ENCODE results near the gene PCNX1. TPM values are rescaled to one million over a fixed set of nuclear protein-coding genes. Genes with fewer than 3 reads are reported as not detected.

The PCNX1 gene
- total RNA-seq, 1 donor from 2014 or later, result 56.4 TPM

DNA sequence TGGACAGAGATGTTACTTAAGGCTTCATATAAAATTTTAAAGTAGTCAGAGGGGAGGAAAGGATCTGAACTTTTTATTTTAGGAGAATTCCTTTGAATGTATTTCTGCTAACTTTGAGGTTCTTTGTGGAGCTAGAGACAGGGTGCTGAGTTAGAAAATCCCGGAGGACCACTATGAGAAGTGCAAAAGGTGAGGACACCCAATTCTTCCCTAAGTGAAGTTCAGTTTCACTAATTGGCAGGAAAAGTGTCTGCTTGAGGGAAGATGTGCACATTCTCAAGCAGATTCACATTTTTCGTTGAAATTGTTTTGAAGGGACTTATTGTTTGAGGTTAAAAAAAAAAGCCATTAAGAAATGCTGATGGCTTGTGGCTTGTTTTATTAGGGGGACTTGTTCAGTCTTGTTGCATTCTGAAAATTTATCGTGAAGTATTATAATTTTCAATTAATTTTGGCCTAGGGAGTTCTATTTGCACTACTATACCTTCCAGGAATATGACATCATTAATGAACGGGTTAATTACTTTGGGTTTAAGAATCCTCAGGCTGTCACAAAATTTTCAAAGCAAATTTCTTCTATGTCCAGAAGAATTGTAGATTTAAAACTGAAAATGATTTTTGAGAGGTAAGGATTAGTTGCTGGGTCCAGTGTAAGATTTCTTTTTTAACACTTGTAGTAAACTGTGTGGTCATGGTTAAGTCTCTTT, 1.8 kb downstream of the PCNX1 start:
- Mint-ChIP-seq H3K4me1 (ENCODE audit: low read depth) (peaks cover 40% of the 10 kb centered on the region), H3K36me3 (ENCODE audit: insufficient read depth) (no peaks in the 10 kb centered on the region), H3K4me3 (ENCODE audit: low read depth) (peak overlapping the region; percentile 95), H3K9me3 (ENCODE audit: low read depth) (no peaks in the 10 kb centered on the region), H3K27me3 (peaks cover under 1% of the 10 kb centered on the region), H3K27ac (peak overlapping the region; percentile 94)
- TF ChIP-seq, protein P1, sequence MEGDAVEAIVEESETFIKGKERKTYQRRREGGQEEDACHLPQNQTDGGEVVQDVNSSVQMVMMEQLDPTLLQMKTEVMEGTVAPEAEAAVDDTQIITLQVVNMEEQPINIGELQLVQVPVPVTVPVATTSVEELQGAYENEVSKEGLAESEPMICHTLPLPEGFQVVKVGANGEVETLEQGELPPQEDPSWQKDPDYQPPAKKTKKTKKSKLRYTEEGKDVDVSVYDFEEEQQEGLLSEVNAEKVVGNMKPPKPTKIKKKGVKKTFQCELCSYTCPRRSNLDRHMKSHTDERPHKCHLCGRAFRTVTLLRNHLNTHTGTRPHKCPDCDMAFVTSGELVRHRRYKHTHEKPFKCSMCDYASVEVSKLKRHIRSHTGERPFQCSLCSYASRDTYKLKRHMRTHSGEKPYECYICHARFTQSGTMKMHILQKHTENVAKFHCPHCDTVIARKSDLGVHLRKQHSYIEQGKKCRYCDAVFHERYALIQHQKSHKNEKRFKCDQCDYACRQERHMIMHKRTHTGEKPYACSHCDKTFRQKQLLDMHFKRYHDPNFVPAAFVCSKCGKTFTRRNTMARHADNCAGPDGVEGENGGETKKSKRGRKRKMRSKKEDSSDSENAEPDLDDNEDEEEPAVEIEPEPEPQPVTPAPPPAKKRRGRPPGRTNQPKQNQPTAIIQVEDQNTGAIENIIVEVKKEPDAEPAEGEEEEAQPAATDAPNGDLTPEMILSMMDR (IDR thresholded peaks at IDR 0.05; ENCODE audit: unreplicated experiment), result no peak
- no peak for DNase-seq (ENCODE audit: low spot score, unreplicated experiment)

DNA sequence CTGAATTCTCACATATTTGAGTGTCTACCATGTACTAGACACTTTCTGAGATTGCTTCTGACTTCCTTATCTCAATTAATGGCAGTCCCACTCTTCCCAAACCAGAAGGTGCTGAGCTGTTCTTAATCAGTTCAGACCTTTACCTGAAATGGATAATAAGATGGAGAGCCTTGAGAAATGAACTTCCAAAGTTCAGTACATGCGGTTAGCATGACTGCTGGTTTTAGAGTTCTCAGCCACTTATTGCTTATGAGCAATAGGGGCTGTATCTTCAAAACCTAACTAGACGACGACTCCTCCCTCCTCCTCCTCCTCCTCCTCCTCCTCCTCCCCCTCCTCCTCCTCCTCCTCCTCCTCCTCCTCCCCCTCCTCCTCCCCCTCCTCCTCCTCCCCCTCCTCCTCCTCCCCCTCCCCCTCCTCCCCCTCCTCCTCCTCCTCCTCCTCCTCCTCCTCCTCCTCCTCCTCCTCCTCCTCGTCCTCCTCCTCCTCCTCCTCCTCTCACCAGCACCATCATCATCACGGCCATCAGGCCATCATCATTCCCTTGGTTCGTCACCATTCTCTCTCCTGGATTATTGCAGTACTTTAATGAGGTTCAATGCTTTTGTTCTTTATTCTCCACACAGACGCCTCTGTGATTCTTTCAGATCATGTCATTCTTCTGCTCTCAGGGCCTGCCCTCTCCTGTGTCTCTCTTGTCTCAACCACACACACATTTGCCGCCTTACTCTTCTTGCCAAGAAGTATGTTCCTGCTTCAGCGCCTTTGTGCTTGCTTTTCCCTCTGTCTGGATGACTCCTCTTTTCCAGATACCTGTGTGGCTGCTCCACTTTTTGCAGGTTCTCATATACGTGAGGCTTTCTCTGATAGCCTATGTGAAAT, 2.7 kb downstream of the PCNX1 start:
- TF ChIP-seq, protein P1 (IDR thresholded peaks at IDR 0.05; ENCODE audit: unreplicated experiment), result no peak
- Mint-ChIP-seq H3K27me3 (no peaks in the 10 kb centered on the region), H3K9me3 (ENCODE audit: low read depth) (no peaks in the 10 kb centered on the region), H3K4me3 (ENCODE audit: low read depth) (peak overlapping the region; percentile 95), H3K36me3 (ENCODE audit: insufficient read depth) (no peaks in the 10 kb centered on the region), H3K27ac (peak overlapping the region; percentile 9), H3K4me1 (ENCODE audit: low read depth) (peaks cover 40% of the 10 kb centered on the region)
- no peak for DNase-seq (ENCODE audit: low spot score, unreplicated experiment)

DNA sequence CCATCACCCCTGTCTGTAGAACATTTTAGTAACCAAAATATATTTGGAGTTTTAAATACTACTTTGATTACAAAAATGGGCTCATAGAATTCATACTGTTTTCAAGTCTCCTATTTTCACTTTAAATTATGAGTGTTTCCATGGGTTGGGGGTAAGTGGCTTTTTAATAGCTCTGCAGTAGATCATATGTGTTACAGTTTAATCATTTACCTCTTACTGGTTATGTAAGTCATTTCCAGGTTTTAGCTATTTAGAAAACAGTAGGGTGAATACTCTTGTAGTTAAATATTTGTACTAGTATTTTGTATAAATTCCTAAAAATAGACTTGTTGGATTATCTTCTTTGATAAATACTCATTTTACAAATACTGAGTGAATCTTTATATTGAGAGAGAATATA, 8.2 kb downstream of the PCNX1 start:
- Mint-ChIP-seq H3K27ac (peak overlapping the region; percentile 25), H3K9me3 (ENCODE audit: low read depth) (peaks cover 6% of the 10 kb centered on the region), H3K36me3 (ENCODE audit: insufficient read depth) (peaks cover 10% of the 10 kb centered on the region), H3K4me1 (ENCODE audit: low read depth) (peaks cover 36% of the 10 kb centered on the region), H3K27me3 (no peaks in the 10 kb centered on the region), H3K4me3 (ENCODE audit: low read depth) (no peak overlapping the region)
- TF ChIP-seq, protein P1 (IDR thresholded peaks at IDR 0.05; ENCODE audit: unreplicated experiment), result no peak
- DNase-seq (ENCODE audit: low spot score, unreplicated experiment), result no peak

DNA sequence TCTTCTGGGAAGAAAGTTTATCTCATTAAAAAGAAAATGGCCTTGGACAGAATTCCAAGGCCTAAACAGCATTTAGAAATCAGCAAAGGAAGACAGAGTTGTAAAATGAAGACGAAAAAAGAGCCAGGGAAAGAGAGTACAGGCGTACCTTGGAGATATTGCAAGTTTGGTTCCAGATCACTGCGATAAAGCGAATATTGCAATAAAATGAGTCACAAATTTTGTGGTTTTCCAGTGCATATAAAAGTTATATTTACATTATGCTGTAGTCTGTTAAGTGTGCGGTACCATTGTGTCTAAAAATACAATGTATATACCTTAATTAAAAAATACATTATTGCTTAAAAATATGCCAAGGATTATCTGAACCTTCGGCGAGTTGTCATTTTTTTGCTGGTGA, 9.0 kb downstream of the PCNX1 start:
- H3K4me3 Mint-ChIP-seq (ENCODE audit: low read depth), result no peak overlapping the region
- no peak overlapping the region for H3K27ac Mint-ChIP-seq
- H3K9me3 Mint-ChIP-seq (ENCODE audit: low read depth), result peaks cover 6% of the 10 kb centered on the region
- H3K36me3 Mint-ChIP-seq (ENCODE audit: insufficient read depth), result peaks cover 10% of the 10 kb centered on the region
- TF ChIP-seq, protein P1 (IDR thresholded peaks at IDR 0.05; ENCODE audit: unreplicated experiment), result no peak
- peaks cover 30% of the 10 kb centered on the region for H3K4me1 Mint-ChIP-seq (ENCODE audit: low read depth)
- H3K27me3 Mint-ChIP-seq, result no peaks in the 10 kb centered on the region
- DNase-seq (ENCODE audit: low spot score, unreplicated experiment), result no peak

DNA sequence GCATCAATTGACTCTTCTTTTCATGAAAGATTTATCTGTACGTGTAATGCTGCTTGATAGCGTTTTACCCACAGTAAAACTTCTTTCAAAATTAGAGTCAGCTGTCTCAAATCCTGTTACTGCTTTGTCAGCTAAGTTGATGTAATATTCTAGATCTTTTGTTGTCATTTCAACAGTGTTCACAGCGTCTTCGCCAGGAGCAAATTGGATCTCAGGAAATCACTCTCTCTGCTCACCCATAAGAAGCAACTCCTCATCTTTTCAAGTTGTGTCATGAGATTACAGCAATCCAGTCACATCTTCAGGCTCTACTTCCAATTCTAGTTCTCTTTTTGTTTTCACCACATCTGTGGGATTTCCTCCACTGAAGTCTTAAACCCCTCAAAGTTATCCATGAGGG, 9.5 kb downstream of the PCNX1 start:
- peaks cover 6% of the 10 kb centered on the region for H3K9me3 Mint-ChIP-seq (ENCODE audit: low read depth)
- H3K4me1 Mint-ChIP-seq (ENCODE audit: low read depth), result peaks cover 27% of the 10 kb centered on the region
- no peak overlapping the region for H3K4me3 Mint-ChIP-seq (ENCODE audit: low read depth)
- DNase-seq (ENCODE audit: low spot score, unreplicated experiment), result no peak
- no peak overlapping the region for H3K27ac Mint-ChIP-seq
- no peaks in the 10 kb centered on the region for H3K27me3 Mint-ChIP-seq
- TF ChIP-seq, protein P1 (IDR thresholded peaks at IDR 0.05; ENCODE audit: unreplicated experiment), result no peak
- H3K36me3 Mint-ChIP-seq (ENCODE audit: insufficient read depth), result peaks cover 10% of the 10 kb centered on the region

Data from progenitor cell of endocrine pancreas (in vitro differentiated cells).